ENCODE measurements around the gene ZCCHC12. TPM values are rescaled to one million over a fixed set of nuclear protein-coding genes. Genes with fewer than 3 reads are reported as not detected.

Gene ZCCHC12
- total RNA-seq (under 1 TPM; 0.31 to 0.79 TPM), polyA plus RNA-seq (ENCODE audit: insufficient read depth, low read depth, low replicate concordance) (8.1 TPM)
- long read RNA-seq, donor 1, partial matches to known transcripts: 0 of 3 reads
- long read RNA-seq, donor 1, other reads (novel, unspliced or antisense): 0 of 3 reads
- long read RNA-seq, donor 2, partial matches to known transcripts: 0 of 2 reads
- long read RNA-seq, donor 2, other reads (novel, unspliced or antisense): 0 of 2 reads

GRCh38 chrX:118823263-118824172 is at the start of gene ZCCHC12:
Gene ZCCHC12 (plus strand): TSS chrX:118823824. CDS start chrX:118825245, 1,421 bp downstream.
- TF ChIP-seq CTCF (IDR thresholded peaks at IDR 0.05): no peak
- no peak for TF ChIP-seq POLR2A (IDR thresholded peaks at IDR 0.05)
- Histone ChIP-seq H3K9me3 (no peaks in the 10 kb centered on the region), H3K27me3 (no peaks in the 10 kb centered on the region), H3K4me3 (peak within 1 kb of the TSS in 1 of 2 donors; percentile 47), H3K4me1 (no peaks in the 10 kb centered on the region), H3K27ac (no peak within 1 kb of the TSS), H3K36me3 (ENCODE audit: low read depth, missing control alignments) (no peaks in the 10 kb centered on the region)
- peak; percentile 64 for DNase-seq
- intact Hi-C loops (cut with DNase I; ENCODE audit: low total_unique reads): no loop called here
- 7 to 13% methylated on average over 10 to 20 of the region's 51 CpGs for WGBS, 2 donors

- Histone ChIP-seq H3K27me3 (no peaks in the 10 kb centered on the region), H3K36me3 (ENCODE audit: low read depth, missing control alignments) (no peaks in the 10 kb centered on the region), H3K9me3 (no peaks in the 10 kb centered on the region), H3K4me3 (no peak overlapping the region), H3K27ac (no peak overlapping the region), H3K4me1 (no peaks in the 10 kb centered on the region)
- no peak for DNase-seq
- 71 to 95% methylated on average over 2 of the region's 2 CpGs for WGBS, 2 donors
- intact Hi-C loops (cut with DNase I; ENCODE audit: low total_unique reads): no loop called here
- TF ChIP-seq POLR2A (IDR thresholded peaks at IDR 0.05): no peak
Observed at GRCh38 chrX:118779581-118779980, 44.0 kb upstream of the ZCCHC12 start.

- intact Hi-C loops (cut with DNase I; ENCODE audit: low total_unique reads): no loop called here
- Histone ChIP-seq H3K9me3 (no peaks in the 10 kb centered on the region), H3K4me3 (no peak overlapping the region), H3K27ac (no peak overlapping the region), H3K4me1 (no peaks in the 10 kb centered on the region), H3K36me3 (ENCODE audit: low read depth, missing control alignments) (no peaks in the 10 kb centered on the region), H3K27me3 (no peaks in the 10 kb centered on the region)
- WGBS, 2 donors: 55 to 57% methylated on average over 2 of the region's 2 CpGs
- no peak for DNase-seq
- no peak for TF ChIP-seq CTCF (IDR thresholded peaks at IDR 0.05)
- no peak for TF ChIP-seq POLR2A (IDR thresholded peaks at IDR 0.05)
Observed at GRCh38 chrX:118780509-118780908, 43.1 kb upstream of the ZCCHC12 start.

- H3K36me3 ChIP-seq (ENCODE audit: low read depth, missing control alignments): no peaks in the 10 kb centered on the region
- no peaks in the 10 kb centered on the region for H3K4me1 ChIP-seq
- no peak overlapping the region for H3K27ac ChIP-seq
- no peak for TF ChIP-seq POLR2A (IDR thresholded peaks at IDR 0.05)
- no peak for TF ChIP-seq CTCF (IDR thresholded peaks at IDR 0.05)
- no peaks in the 10 kb centered on the region for H3K9me3 ChIP-seq
- H3K4me3 ChIP-seq: no peak overlapping the region
- no peak for DNase-seq
- no peaks in the 10 kb centered on the region for H3K27me3 ChIP-seq
- intact Hi-C loops (cut with DNase I; ENCODE audit: low total_unique reads): no loop called here
- 38 to 52% methylated on average over 1 of the region's 1 CpG for WGBS, 2 donors
Observed at GRCh38 chrX:118780911-118781310, 42.7 kb upstream of the ZCCHC12 start.

- WGBS, 2 donors: 47 to 59% methylated on average over 5 of the region's 5 CpGs
Observed at GRCh38 chrX:118795528-118796280, 27.9 kb upstream of the ZCCHC12 start.

More at GRCh38 chrX:118795528-118796280, 27.9 kb upstream of the ZCCHC12 start:
- no peak for TF ChIP-seq POLR2A (IDR thresholded peaks at IDR 0.05)
- no peak for TF ChIP-seq CTCF (IDR thresholded peaks at IDR 0.05)
- no peaks in the 10 kb centered on the region for H3K27me3 ChIP-seq
- H3K9me3 ChIP-seq: no peaks in the 10 kb centered on the region
- H3K36me3 ChIP-seq (ENCODE audit: low read depth, missing control alignments): no peaks in the 10 kb centered on the region
- no peak overlapping the region for H3K4me3 ChIP-seq
- no peak overlapping the region for H3K27ac ChIP-seq
- no peaks in the 10 kb centered on the region for H3K4me1 ChIP-seq
- DNase-seq: no peak
- intact Hi-C loops (cut with DNase I; ENCODE audit: low total_unique reads): no loop called here

Data from testis (tissue), 5 donors.